ENCODE results near the gene EMX1.

EMX1 gene

GRCh38 chr2:72917138-72917876 is at the start of gene EMX1 (continued):
- TF ChIP-seq PATZ1 (tag by site-specific recombination; IDR thresholded peaks at IDR 0.05): 0 out of 2 replicates have a peak, but pooled peaks have one; percentile 20
- no peak for TF ChIP-seq ZFP37 (tag by site-specific recombination; IDR thresholded peaks at IDR 0.05)
- TF ChIP-seq EGR2 (tag by site-specific recombination; IDR thresholded peaks at IDR 0.05; ENCODE audit: low read depth): no peak
- no peak for TF ChIP-seq ZBTB11 (tag by site-specific recombination; conservative IDR thresholded peaks at IDR 0.05; ENCODE audit: low read depth)
- TF ChIP-seq ZNF747 (tag by site-specific recombination; IDR thresholded peaks at IDR 0.05): no peak
- no peak for TF ChIP-seq ZFP41 (tag by site-specific recombination; IDR thresholded peaks at IDR 0.05; ENCODE audit: borderline replicate concordance)
- TF ChIP-seq ZNF660 (tag by site-specific recombination; IDR thresholded peaks at IDR 0.05): no peak
- no peak for TF ChIP-seq ZNF148 (tag by site-specific recombination; IDR thresholded peaks at IDR 0.05; ENCODE audit: borderline replicate concordance)
- TF ChIP-seq KLF16 (tag by site-specific recombination; IDR thresholded peaks at IDR 0.05): peak; percentile 67
- no peak for TF ChIP-seq CTCF (tag by site-specific recombination; IDR thresholded peaks at IDR 0.05)
- TF ChIP-seq ZBTB8A (tag by site-specific recombination; IDR thresholded peaks at IDR 0.05): peak; percentile 71
- TF ChIP-seq SP2 (tag by site-specific recombination; IDR thresholded peaks at IDR 0.05): peak; percentile 14; the same call in 1 of the 2 replicates
- no peak for TF ChIP-seq WT1 (tag by site-specific recombination; IDR thresholded peaks at IDR 0.05)
- no peak for TF ChIP-seq ZNF366 (tag by site-specific recombination; conservative IDR thresholded peaks at IDR 0.05)
- no peak for TF ChIP-seq INSM2 (tag by site-specific recombination; IDR thresholded peaks at IDR 0.05)
- no peak for TF ChIP-seq ZNF239 (tag by site-specific recombination; IDR thresholded peaks at IDR 0.05)
- TF ChIP-seq SP3 (tag by site-specific recombination; IDR thresholded peaks at IDR 0.05): peak; percentile 55
- no peak for TF ChIP-seq FEZF1 (tag by site-specific recombination; IDR thresholded peaks at IDR 0.05)
- no peak for TF ChIP-seq ZNF391 (tag by site-specific recombination; IDR thresholded peaks at IDR 0.05; ENCODE audit: borderline replicate concordance, low read depth)
- TF ChIP-seq ZNF621 (tag by site-specific recombination; IDR thresholded peaks at IDR 0.05): no peak
- peak; percentile 53; the same call in 1 of the 2 replicates for TF ChIP-seq KLF8 (tag by site-specific recombination; IDR thresholded peaks at IDR 0.05)
- TF ChIP-seq ZNF701 (tag by site-specific recombination; IDR thresholded peaks at IDR 0.05): no peak
- TF ChIP-seq ZNF37A (tag by site-specific recombination; IDR thresholded peaks at IDR 0.05): no peak
- no peak for TF ChIP-seq ZNF558 (tag by site-specific recombination; IDR thresholded peaks at IDR 0.05)
- no peak for TF ChIP-seq ZNF157 (tag by site-specific recombination; IDR thresholded peaks at IDR 0.05)
- TF ChIP-seq GFI1B (tag by site-specific recombination; IDR thresholded peaks at IDR 0.05): no peak
- TF ChIP-seq ZNF175 (tag by site-specific recombination; IDR thresholded peaks at IDR 0.05): no peak
- no peak for TF ChIP-seq ZBTB1 (tag by site-specific recombination; IDR thresholded peaks at IDR 0.05)
- no peak for TF ChIP-seq ZNF645 (tag by site-specific recombination; IDR thresholded peaks at IDR 0.05)

Data from HEK293 (cell line).